Measurements from ENCODE around the gene LRP1B.

- TF ChIP-seq CTCF (IDR thresholded peaks at IDR 0.05 in 4 of 5, conservative IDR thresholded peaks at IDR 0.05 in 1 of 5) (no peak), POLR2A (IDR thresholded peaks at IDR 0.05) (no peak)
Measured at GRCh38 chr2:141524777-141525176, 606.0 kb downstream of the LRP1B start.
